Activated naive CD4-positive, alpha-beta T cell treated with Interleukin-2 at 50 U/mL for 16 hours (primary cell): ENCODE results near the gene LCE3B.
"Not testable (repeated sequence)": the region's sequence is repeated elsewhere in the genome, so short reads cannot be mapped to it uniquely, and the experiment has no call there.

ENCODE experiments used
- DNase-seq: peaks from one replicate; pipeline ENCODE4 v3.0.0-alpha.2; 2020

The LCE3B gene, protein sequence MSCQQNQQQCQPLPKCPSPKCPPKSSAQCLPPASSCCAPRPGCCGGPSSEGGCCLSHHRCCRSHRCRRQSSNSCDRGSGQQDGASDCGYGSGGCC

DNA sequence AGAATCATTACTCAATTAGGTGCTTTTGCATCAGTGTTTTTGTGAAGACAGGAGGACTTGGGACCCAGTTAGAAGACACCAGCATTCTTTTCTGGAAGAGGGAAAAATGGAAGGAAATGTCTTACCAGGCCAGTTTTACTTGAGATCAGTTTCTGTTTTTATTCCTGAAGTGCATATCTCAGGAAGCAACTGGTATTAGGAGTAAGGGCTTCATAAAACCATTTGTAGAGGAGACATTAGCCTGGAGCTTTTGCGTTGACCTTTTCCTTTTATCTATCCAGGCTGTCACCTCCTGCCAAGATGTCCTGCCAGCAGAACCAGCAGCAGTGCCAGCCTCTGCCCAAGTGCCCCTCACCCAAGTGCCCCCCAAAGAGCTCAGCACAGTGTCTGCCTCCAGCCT lies at the start of gene LCE3B:
Gene LCE3B (plus strand): TSS at position 301 of the 400 bp plus-strand sequence. CDS start 0 bp downstream, at position 301.
- DNase-seq: no peak

DNA sequence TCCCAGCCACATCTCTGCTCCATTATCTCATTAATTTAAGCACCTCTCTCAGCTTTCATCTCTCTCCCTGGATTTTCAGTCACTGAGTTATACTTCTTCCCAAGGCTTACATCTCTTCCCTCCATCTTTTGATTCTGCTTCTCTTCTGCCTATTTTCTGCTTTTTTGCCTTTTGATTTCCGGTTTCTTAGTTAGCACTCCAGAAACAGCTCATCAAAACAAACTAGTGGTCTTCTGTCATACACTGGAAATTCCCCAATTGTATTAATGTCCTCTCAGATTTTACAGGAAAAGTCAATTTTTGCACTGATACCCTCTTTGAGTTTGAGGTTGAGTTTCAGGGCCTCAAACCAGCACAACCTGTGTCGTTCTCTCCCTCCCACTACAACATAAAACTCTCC lies 48.5 kb upstream of the LCE3B start:
- DNase-seq: no peak

DNA sequence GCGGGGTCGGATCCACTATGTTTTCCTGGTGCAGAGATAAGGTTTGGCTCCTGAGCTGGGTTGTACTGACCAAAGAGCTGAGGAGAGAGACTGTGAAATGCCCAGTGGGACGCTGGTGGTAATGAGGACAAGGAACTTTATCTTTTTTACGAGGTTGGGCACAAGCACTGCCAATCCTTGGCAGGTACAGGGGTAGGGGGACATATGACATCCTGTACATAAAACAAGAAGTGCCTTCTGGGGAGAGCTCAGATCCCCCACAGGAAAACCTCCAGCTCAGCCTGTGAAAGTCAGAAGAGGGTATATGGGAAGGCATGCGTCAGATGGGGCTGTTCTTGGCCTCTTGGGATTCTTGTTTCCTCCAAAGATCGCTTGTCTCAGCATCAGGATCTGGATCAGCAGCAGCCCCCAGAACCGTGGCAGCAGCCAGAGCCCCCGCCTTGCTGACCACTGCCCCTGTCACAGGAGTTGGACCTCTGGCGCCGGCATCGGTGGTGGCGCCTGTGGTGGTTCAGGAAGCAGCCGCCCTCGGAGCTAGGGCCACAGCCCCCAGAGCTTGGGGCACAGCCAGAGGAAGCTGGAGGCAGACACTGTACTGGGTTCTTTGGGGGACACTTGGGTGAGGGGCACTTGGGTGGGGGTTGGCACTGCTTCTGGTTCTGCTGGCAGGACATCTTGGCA lies 47.9 kb upstream of the LCE3B start:
- DNase-seq: no peak

DNA sequence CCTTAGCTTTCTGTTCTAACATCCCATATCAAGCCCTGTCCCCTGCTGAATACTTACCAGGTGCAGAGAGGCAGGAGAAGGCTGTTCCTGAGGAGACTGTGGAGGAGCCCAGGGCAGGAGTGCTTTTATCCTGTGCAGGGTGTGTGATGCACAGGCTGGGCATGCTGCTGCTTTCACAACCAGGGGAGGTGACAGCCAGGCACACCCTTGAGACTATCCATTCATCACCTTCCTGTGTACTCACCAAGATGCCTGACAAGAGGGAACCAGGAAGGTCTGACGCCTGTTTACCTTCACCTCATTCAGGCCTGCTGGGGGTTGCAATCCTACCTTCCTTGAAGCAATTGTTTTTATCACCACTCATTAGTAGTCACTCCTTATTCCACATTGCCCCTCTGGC lies 46.9 kb upstream of the LCE3B start, which contains the start of gene LCE3E:
Gene LCE3E (minus strand): TSS at position 100 of the 400 bp plus-strand sequence. CDS start 572 bp downstream, outside the sequence.
- DNase-seq: no peak

DNA sequence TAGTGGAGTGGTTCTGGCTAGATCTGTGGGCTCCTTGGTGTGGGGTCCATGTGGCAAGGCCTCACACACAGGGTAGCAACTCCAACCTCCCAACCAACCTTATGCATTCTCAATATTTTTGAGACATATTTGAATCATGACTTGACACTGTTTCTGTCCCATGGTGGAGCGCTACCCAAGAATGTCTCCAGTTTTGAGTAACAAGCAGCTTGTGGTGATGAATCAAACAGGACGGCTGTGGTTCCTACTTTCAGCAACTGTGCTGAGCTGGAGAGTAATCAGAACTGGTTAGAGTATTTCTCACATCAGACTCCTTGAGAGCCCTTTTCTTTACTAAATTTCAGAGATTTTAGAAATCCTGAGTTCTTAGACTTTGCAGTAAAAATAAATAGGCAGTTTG lies 36.4 kb upstream of the LCE3B start:
- no peak for DNase-seq

DNA sequence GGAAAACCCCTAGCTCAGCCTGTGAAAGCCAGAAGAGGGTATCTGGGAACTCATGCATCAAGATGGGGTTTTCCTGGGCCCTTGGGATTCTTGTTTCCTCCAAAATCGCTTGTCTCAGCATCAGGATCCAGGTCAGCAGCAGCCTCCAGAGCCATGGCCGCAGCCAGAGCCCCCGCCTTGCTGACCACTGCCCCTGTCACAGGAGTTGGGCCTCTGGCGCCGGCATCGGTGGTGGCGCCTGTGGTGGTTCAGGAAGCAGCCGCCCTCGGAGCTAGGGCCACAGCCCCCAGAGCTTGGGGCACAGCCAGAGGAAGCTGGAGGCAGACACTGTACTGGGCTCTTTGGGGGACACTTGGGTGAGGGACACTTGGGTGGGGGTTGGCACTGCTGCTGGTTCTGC lies 34.1 kb upstream of the LCE3B start:
- not testable (repeated sequence) for DNase-seq

DNA sequence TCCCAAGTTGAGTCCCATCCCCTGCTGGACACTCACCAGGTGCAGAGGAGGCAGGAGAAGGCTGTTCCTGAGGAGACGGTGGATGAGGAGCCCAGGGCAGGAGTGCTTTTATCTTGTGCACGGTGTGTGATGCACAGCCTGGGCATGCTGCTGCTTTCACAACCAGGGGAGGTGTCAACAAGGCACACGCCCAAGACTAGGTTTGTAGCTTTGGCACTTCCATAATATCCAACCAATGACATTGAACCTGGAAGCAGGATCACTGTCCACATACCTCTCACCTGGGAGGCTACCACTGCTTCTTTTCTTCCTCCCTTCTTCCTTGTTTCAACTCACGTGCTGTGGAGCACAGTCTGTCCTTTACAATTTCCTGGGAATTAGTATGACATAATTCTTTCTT lies 33.2 kb upstream of the LCE3B start, which contains the start of gene LCE3D:
Gene LCE3D (minus strand): TSS at position 84 of the 400 bp plus-strand sequence. CDS start 580 bp downstream, outside the sequence.
- no peak for DNase-seq

DNA sequence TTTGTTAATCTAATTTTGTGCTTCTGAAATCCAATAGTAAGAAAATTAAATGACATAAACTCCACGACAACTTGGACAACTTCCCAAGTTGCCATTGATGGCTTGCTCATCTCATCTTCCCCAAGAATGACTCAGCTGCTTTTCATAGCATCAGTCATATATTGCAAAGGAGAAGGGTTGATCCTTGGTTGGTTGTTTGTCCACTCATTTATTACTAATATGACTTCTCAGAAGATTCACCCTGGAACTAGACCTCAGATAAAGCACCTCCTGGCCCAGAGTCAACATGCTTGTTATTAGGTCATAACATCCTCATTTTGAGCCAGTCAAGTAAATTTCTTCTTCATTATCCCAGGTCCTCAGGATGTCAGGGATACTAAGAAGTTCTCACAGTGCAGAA lies 31.0 kb upstream of the LCE3B start:
- no peak for DNase-seq

DNA sequence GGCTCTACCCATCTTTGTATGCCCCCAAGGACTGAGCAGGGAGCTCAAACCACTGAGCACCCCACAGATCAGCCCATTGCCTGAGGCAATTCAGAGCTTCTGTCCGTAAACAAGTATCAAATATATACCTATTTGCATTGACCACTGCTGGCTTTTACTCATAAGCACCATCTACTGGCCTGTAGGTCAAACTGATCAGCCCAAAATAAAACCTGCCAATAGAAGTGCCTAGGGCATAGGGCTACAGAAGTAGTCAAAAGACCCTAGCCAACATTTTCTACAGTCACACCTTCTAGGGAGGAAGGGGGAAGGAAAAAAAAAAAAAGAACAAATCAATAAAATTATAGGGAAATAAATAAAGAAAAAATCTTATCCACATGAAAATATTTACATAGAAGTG lies 28.0 kb upstream of the LCE3B start:
- no peak for DNase-seq

DNA sequence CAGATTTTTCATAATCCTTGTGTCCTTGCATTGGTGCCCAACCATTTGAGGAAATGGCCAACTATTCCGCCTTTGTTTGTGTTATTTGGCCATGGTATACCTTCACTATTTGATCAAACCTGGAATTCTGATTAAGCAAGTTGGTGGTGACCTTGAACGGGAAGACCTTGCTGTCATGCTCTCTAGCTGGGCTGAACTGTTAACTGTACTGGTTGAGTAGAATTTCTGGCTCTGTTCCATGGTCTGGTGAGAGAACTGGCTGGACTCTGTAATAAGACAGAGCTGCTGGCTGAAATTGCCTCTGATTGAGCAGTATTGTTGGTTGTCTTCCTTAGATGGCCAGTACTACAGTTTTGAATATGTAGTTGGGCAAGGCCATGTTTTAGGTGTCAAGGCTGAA lies 16.6 kb upstream of the LCE3B start:
- DNase-seq: no peak

DNA sequence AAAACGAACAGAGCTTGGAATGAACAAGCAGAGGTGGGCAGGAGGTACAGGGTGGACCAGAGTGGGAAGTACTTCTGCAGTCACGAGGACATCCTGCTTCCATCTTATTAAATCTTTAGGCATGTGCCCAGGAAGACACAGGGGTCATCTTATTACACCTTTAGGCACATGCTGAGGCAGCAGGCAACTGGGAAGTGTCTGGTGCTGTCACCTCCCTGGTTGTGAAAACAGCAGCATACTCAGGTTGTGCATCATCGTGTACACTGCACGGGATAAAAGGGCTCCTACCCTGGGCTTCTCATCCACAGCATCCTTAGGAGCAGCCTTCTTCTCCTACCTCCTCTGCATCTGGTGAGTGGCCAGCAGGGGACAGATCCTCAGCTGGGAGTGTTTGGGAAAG lies 13.7 kb upstream of the LCE3B start, which contains the start of gene LCE3C:
Gene LCE3C (plus strand): TSS at position 301 of the 400 bp plus-strand sequence. CDS start 498 bp downstream, outside the sequence.
- DNase-seq: no peak

DNA sequence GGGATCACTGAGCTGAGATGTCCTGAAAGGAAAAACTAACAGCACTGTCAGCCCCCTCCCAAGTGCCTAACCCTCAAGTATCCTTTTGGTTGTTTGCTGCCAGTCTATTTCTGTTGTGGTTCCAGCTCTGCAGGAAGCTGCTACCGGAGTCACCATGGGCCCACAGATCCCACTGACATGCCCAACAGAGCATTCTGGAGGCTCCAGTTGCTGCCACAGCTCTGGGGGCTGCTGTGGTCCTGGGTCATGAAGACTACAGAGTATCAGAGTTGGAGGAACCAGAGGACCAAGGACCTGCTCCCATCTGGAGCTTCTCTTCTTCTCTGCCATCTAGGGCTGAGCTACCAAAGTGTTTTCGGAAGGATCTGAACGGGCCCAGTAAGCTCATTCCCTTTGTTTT lies 8.4 kb downstream of the LCE3B start:
- DNase-seq: no peak

DNA sequence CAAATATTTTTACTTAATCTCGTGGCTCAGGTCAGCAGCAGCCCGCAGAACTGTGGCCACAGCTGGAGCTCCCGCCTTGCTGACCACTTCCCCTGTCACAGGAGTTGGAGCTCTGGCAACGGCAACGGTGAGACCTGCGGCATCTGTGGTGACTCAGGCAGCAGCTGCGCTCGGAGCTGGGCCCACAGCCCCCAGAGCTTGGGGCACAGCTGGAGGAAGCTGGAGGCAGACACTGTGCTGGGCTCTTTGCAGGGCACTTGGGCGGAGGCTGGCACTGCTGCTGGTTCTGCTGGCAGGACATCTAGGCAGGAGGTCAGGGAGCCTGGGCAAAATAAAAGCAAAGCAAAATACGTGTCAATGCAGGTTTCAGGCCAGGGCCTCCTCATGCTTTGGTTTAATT lies 9.2 kb downstream of the LCE3B start, which contains the start of gene LCE3A:
Gene LCE3A (minus strand): TSS at position 301 of the 400 bp plus-strand sequence. CDS start 0 bp downstream, at position 301.
- DNase-seq: no peak

DNA sequence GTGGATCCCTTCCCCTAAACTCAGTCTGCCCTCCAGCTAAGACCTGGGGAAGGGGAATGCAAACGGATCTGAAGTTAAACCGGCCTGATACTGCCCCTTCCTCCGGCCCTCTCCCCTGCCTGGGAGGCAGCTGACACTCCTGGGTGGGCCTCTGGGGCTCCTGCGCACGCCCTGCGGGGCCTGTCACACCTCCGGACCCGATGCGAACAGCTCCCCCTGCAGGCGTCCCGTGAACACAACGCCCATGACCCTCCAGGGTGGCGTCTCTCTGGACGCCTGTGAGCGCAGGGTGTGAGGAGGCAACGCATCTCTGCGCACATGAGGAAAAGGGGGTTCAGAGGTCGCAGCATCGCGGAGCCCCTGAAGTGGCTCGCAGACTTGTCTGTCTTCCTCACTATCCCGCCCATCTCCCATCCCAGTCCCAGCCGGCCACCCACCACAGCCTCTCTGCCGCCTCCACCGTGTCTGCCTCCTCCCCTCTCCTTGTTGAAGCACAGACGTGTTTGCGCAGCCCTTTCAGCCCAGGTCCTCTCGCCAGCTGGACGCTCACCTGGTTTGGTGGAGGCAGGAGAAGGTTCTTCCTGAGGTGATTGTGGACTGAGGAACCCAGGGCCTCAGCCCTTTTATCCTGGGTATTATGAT lies 9.7 kb downstream of the LCE3B start:
- DNase-seq: no peak

DNA sequence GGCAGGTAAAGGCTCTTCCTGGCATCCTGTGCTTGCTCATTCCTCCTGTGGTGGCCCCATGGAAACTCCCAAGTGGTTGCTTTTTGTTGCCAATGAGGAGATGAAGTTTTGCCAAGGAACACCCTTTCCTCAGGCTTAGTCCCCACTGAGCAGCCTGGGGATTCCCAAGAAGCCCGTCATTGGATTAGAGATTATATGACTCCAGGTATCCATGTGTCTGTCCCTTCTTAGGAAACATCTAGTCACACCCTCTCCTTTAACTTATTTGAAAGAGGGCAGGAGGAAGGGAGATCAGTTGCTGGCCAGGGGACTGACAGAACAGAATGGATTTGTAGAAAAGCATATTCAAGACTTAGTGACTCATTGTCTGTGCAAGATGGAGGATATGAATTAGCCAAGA lies 13.1 kb downstream of the LCE3B start:
- no peak for DNase-seq

DNA sequence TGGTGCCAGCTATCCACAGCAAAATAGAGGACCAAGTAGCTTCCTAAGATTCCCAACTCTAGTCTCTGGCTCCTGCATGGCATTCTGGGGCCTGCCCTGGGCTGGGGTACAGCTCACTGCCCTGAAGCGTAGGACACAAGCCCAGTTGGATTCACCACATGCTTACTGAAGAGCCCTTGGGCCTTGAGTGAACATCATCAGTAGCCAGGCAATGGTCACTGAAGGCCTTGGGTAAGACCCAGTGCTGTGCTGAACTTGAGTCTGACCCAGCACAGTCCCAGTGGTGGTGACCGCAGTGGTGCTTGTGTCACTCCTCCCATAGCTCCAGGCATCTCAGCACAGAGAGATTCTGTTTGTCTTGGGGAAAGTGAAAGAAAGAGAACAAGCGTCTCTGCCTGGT lies 17.0 kb downstream of the LCE3B start:
- DNase-seq: no peak

DNA sequence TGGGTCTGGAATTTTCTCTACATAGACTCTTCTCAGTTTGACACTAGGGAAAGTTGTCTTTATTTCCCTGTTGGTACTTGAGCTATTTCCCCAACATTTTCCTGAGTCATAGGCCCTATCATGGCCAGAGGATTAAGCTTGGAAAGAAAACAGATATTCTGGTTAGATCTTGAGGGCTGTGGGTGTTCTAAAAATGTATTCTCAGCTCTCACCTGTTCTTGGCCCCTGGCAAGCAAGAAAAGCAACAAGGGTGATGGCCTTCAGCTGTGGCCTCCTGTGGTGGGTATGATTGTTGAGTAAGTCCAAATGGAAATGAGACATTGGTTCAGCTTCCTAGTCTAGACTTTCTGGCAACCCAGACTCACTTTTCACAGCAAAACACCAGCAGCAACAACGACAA lies 26.7 kb downstream of the LCE3B start:
- DNase-seq: no peak

DNA sequence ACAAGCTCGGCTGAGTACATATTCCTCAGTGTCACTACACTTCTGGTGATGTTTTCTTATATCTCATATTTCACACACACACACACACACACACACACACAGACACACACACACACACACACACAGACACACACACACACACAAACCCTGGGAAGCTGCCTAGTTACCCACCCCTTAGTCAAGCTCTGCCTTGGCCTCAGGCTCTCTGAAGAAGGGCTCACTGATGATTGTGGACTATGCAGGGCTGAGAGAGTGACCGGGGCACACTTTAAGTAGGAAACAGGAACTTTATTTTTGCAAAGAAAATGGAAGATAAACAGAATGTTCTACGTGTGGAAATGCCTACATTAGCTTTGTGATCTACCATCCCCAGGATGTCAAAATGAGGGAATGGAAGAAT lies 30.3 kb downstream of the LCE3B start:
- DNase-seq: no peak

DNA sequence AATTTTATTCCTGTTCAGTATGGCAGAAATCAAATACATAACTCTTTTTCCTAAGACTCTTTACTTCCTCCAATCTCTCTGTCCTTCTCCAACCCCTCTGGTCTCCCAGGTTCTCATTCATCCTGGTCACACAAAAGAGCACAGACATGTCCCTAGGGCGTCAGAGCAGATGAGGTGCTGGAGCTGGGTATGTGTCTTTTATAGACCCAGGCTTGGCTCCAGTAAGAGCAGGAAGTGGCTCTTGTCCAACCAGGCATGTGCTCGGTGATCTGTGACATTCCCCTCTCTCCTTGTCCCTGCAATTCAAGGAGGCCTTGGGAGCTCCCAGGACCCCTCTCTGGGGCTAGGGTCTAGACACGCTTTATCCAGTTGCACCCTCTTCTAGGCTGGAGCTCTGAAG lies 31.5 kb downstream of the LCE3B start:
- no peak for DNase-seq

DNA sequence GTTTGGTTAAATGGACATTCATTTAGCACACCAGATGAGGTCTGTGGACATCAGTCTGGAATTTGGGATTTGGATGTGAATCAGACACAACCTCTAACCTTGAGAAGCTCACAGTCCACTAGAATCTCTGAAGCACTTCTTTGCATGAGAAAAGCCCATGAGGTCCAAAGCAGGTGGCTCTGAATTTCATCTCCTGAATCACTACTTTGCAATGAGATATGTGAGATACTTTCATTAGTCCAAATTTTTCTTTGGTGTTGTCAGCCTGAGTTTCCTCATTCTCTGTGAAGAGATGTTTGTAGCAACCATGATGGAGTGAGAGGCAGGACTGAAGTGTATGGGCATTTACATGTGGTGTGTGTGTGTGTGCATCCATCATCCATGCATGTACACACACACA lies 33.0 kb downstream of the LCE3B start:
- no peak for DNase-seq

DNA sequence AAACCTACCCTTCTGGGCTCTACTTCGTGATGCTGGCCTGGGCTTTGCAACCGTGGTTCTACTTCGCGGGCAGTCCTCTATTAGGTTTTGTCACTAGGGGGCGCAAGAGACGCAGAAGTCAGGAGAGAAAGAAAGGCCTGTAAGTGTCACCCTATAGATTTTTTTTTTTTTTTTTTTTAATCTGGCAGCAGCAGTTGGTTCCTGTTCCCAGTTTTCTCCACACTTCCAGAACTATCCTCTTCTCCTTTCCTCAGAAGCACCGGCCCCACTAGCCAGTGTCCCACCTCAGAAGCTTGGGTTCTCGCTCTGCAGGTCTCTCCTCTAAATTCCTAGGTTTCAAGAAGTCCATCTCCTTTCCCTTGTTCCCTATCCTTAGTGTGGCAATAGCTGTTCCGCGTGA lies 40.5 kb downstream of the LCE3B start:
- DNase-seq: peak; percentile 44

DNA sequence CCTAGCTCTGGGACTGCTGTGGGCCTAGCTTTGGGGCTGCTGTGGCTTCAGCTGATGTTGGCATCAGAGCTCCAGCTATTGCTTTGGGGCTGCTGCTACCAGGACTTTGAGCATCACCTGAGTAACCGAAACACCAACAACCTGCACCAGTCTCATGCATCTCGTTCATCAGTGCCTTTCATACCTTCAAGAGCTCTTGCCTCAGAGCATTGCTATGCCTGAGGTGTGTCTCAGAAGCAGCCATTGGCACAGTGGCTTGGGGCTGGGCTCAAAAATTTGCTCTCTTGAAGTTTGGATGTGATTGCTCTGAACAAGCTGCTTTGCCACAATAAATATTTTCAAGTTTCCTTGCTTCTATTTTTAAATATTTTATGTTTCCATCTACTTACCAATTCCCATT lies 42.8 kb downstream of the LCE3B start:
- DNase-seq: no peak

DNA sequence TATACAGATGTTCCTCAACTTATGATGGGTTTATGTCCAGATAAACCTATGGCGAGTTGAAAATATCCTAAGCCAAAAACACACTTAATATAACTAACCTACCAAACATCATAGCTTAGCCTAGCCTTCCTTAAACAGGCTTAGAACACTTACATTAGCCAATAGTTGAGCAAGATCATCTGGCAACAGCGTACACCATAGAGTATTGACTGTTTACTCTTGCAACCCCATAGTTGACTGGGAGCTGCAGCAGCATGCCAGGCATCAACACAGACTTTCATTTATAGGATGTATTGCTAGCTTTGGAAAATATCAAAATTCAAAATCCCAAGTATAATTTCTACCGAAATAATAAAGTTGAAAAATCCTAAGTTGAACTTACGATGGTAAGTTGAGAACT lies 44.1 kb downstream of the LCE3B start:
- no peak for DNase-seq

DNA sequence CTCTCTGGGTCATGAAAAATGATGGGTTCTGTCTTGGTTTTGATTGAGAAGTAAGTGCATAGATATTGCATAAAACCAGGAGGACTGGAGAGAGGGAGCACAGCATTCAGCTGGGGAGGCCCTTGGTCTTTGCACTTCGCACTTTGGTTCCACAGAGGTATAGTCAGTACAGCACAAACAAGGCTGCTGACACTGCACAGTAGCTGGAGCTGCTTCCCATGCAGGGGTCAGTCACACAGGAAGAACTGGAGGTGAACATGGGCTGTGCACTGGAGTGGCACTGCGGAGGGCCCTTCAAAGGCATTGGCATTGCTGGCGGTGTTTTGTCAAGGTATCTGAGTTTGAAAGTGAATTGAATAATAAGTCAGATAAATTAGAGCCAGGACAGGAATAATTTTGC lies 45.0 kb downstream of the LCE3B start:
- DNase-seq: no peak
